Measurements from ENCODE around the gene TBK1. TPM values are rescaled to one million over a fixed set of nuclear protein-coding genes. Genes with fewer than 3 reads are reported as not detected.

The TBK1 gene
- polyA plus RNA-seq, 3 donors = 14.3 to 24.7 (median 15.5) TPM

DNA sequence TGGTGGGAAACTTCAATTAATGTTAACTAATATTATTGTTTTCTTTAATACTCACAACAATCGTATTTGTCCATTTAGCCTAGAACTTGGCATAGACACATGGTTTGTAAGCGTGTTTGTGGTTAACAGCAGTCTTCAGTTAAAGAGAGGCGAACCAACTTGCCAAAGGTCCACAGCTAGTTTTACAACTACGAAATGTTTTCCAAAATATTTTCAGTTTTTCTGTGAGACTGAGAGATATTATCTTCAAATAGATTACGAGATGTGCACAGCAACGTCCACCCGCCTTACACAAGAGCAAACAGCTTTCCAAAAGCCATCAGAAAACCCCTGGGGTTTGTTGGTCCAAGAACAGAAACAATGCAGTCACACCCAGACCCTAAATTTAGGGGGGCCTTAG is 99.8 kb downstream of the TBK1 start:
- no CpG with 5 or more reads among the region's 7 CpGs for WGBS (ENCODE audit: insufficient coverage)
- Mint-ChIP-seq H3K27ac (no peak overlapping the region), H3K4me1 (peaks cover 7% of the 10 kb centered on the region), H3K9me3 (peaks cover 0 to 3% (median 0%) of the 10 kb centered on the region in 7 donors), H3K36me3 (no peaks in the 10 kb centered on the region), H3K27me3 (ENCODE audit: low read depth in 3 of 3) (peaks cover 7 to 8% (median 7%) of the 10 kb centered on the region in 3 donors), H3K4me3 (no peak overlapping the region)
- Histone ChIP-seq H3K27me3 (ENCODE audit: control insufficient read depth in 2 of 2, insufficient read depth in 2 of 2, low read length in 2 of 2) (no peaks in the 10 kb centered on the region), H3K36me3 (replicated peaks in 1 of 2; ENCODE audit: control insufficient read depth in 1 of 2, insufficient read depth in 2 of 2, low read length in 2 of 2) (no peaks in the 10 kb centered on the region), H3K4me3 (replicated peaks in 1 of 3; ENCODE audit: low read depth in 2 of 3, low read length in 3 of 3) (no peak overlapping the region), H3K4me2 (replicated peaks; ENCODE audit: extremely low read depth, low read length, poor library complexity, severe bottlenecking) (no peak overlapping the region), H3K4me1 (ENCODE audit: control insufficient read depth in 1 of 2, insufficient read depth in 2 of 2, low read length in 2 of 2) (peaks cover 0 to 6% of the 10 kb centered on the region in 2 donors), H4K20me1 (ENCODE audit: insufficient read depth, low read length) (no peaks in the 10 kb centered on the region), H3K79me2 (ENCODE audit: insufficient read depth, low read length) (peaks cover 3% of the 10 kb centered on the region), H3K9me3 (replicated peaks in 1 of 2; ENCODE audit: control insufficient read depth in 1 of 2, insufficient read depth in 1 of 2, low read length in 2 of 2) (no peaks in the 10 kb centered on the region), H3K27ac (ENCODE audit: low read depth in 1 of 2, low read length in 2 of 2) (no peak overlapping the region), H3K9ac (ENCODE audit: insufficient read depth, low read length, poor library complexity, severe bottlenecking) (no peak overlapping the region), H2AFZ (ENCODE audit: insufficient read depth, low read depth, low read length, poor library complexity, severe bottlenecking) (no peak overlapping the region)
- TF ChIP-seq, protein P1, sequence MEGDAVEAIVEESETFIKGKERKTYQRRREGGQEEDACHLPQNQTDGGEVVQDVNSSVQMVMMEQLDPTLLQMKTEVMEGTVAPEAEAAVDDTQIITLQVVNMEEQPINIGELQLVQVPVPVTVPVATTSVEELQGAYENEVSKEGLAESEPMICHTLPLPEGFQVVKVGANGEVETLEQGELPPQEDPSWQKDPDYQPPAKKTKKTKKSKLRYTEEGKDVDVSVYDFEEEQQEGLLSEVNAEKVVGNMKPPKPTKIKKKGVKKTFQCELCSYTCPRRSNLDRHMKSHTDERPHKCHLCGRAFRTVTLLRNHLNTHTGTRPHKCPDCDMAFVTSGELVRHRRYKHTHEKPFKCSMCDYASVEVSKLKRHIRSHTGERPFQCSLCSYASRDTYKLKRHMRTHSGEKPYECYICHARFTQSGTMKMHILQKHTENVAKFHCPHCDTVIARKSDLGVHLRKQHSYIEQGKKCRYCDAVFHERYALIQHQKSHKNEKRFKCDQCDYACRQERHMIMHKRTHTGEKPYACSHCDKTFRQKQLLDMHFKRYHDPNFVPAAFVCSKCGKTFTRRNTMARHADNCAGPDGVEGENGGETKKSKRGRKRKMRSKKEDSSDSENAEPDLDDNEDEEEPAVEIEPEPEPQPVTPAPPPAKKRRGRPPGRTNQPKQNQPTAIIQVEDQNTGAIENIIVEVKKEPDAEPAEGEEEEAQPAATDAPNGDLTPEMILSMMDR (IDR thresholded peaks at IDR 0.05) = no peak
- no peak for DNase-seq
- intact Hi-C loops (cut with micrococcal nuclease) = loop anchor here in 1 of 2 donors (5.0 kb wide), 1 partner anchor 146 kb away; no protein-coding TSS in a partner anchor

Other genes with a start within 250 kb of the TBK1 start
- gene KICS2, start 229.8 kb upstream of the TBK1 start, polyA plus RNA-seq = 1 to 10 TPM; 2.7 to 5.5 (median 3.5) TPM
- not detected for gene C12orf56, start 61.4 kb upstream of the TBK1 start, polyA plus RNA-seq
- gene XPOT, start 47.7 kb upstream of the TBK1 start, polyA plus RNA-seq = 10 to 100 TPM; 18.3 to 19.9 (median 19.3) TPM
- 10 to 100 TPM in 2 of 3 donors, 1 to 10 TPM in 1; 6.6 to 77.9 (median 14.5) TPM for gene RASSF3, start 158.4 kb downstream of the TBK1 start, polyA plus RNA-seq

All from CD14-positive monocyte (primary cell).